Measurements from ENCODE around the gene DYNC1H1.

DNA sequence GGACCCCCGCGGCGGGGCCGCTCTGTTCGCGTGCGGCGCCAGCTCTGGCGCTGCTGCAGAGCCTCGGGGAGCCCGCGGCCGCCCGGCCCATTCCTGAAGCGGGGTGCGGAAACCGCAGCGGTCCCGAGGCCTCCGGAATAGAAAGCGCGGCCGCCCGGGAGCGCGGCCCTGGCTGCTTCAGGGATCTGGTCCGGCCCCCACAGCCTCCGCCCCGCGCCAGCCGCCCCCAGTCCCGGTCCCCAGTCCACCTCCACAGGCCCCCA, 122.3 kb downstream of the DYNC1H1 start:
- no peak for TF ChIP-seq EZH2 (IDR thresholded peaks at IDR 0.05; ENCODE audit: low read depth, unreplicated experiment)
- TF ChIP-seq, protein P1, sequence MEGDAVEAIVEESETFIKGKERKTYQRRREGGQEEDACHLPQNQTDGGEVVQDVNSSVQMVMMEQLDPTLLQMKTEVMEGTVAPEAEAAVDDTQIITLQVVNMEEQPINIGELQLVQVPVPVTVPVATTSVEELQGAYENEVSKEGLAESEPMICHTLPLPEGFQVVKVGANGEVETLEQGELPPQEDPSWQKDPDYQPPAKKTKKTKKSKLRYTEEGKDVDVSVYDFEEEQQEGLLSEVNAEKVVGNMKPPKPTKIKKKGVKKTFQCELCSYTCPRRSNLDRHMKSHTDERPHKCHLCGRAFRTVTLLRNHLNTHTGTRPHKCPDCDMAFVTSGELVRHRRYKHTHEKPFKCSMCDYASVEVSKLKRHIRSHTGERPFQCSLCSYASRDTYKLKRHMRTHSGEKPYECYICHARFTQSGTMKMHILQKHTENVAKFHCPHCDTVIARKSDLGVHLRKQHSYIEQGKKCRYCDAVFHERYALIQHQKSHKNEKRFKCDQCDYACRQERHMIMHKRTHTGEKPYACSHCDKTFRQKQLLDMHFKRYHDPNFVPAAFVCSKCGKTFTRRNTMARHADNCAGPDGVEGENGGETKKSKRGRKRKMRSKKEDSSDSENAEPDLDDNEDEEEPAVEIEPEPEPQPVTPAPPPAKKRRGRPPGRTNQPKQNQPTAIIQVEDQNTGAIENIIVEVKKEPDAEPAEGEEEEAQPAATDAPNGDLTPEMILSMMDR (conservative IDR thresholded peaks at IDR 0.05; ENCODE audit: low read depth in 2 of 2): no peak
